Globus pallidus (tissue), 1 donor: ENCODE measurements around the gene BOD1.
A peak's percentile ranks its signal among the peaks of the same experiment; 100 is the strongest.
"Not testable (repeated sequence)": the region's sequence is repeated elsewhere in the genome, so short reads cannot be mapped to it uniquely, and the experiment has no call there.

Source experiments
- DNase-seq: peaks from one replicate; pipeline ENCODE4 v3.0.0-alpha.2; 2015; ENCODE audit warnings: low spot score

Gene BOD1

DNA sequence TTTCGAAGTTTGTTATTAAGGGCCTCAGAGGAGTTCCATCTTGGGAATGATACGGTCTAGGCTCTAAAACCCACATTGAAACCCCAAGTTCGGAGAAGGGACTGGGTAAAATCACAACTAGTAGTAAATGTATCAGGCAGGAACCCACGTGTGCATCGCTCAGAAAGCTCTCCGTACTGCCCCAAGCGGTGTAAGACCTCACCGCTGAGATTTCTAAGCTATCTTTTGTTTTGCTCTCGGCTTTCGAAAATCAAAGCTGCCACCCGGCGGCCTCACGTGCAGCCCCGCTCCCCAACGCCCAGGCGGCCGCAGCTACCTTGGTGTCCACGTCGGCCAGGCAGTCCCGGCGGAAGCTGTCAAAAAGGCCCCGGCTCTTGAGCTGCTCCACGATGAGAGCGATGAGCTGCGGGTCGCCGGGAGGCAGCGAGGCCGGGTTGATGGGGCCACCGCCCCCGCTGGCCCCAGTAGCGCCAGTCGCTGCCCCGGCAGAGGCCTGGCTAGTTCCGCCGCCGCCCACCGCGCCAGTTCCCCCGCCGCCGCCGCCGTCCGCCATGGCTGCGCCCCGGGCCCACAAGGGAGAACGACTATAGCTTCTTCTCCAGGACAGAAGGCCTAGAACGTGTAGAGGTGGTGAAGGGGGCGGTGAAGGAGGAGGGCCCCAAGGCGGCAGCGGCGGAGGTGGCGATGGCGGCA lies 420 bp downstream of the BOD1 start:
- peak; percentile 75 for DNase-seq

DNA sequence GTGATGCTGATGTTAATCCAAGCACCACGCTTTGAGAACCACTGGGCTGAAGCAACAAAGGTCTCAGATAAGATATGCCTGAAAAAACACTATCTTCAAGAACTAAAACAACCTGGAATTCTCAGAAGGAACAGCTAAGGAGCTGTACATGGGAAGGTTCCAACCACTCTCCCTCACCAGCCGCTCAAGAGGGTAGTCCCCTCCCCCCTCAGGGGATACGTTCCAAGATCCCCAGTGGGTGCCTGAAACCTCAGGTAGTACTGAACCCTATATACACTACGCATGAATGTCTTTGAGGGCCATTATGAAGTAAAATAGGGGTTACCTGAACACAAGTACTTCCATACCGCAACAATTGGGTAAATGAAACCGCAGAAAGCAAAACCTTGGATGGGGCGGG lies 1.9 kb downstream of the BOD1 start:
- DNase-seq, result no peak

DNA sequence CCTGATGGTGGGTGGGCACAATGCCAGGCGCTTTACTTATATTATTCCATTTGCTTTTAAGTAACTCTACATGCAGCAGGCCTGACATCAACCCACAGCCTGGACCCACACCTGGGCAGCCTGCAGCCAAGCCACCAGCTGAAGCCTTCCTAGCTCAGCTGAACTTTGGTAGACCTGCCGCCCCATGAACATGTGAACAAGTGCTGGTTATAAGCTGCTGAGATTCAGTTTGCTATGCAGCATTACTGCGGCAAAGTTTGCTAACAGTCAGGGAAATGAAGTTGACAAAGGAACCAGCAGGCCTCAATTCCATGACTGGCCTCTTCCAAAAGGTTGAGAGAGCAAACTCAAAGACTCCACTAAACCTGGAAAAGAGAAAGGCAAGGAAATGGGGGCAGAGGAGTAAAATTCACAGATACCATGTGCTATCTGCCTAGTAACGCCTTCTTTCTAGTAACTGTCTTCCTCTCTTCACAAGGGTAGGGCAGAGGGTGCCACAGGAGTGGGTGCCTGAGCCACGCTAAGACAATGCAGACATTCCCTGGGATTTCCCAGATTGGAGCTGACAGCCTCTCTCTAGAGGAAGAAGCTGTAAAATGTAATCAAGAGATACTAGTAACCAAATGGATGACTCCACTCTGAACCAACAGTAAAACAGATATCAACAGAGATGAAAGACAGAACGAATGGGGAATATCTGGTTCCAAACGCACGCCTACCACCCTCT lies 2.9 kb downstream of the BOD1 start:
- no peak for DNase-seq

DNA sequence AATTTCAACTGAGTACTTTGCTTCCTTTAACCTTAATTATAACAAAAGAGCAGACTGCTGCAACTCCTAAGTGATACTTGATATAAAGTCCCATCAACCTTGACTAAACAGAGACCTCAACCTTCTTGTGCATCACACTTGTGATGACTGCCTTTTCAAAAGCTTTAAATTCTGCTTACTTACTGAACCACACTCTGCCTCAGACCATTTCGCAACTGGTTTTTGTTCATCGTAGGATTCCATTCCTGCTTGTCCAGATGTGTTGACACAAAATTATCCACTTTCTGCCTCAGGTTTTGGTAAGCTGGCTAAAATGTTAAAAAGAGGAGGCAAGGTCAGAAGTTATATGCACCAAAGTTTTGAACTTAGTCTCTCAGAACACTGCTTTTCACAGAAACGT lies 3.5 kb downstream of the BOD1 start:
- DNase-seq, result no peak

DNA sequence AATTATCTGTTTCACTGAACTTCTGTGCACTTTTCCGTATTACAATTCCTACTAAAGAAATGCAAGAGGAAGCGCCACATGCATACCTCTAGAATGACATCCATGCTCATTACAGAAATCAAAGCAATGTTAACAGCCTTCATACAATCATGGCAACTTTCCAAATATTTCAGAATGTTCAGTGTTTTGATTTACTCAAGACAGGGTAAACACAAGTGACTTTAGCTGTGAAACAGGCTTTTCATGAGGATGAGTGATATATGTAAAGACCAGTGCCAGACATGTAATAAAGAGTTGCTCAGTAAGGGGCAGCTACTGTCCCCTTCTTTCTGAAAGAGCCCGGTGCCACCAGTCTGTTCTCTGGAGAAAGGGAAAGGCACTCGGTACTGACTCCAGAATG lies 4.7 kb downstream of the BOD1 start:
- DNase-seq, result no peak

DNA sequence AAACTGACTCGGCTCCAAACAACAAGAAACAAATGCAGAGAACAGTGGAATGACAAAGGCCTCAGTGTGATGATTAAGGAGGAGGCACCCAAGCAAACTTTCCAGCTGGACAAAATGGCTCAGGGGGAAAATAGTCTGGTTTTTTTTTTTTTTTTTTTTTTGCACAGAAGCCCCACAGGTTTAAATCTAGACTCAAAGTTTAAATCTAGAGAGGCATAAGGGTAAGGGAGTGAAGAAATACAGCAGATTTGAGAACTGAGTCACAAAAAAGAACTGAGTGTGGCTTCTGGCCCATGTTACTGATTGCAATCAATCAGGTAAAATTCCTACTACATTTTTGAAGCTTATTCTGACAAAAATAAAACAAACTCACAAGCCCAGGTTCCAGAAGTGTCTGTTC lies 12.3 kb downstream of the BOD1 start:
- DNase-seq, result no peak

DNA sequence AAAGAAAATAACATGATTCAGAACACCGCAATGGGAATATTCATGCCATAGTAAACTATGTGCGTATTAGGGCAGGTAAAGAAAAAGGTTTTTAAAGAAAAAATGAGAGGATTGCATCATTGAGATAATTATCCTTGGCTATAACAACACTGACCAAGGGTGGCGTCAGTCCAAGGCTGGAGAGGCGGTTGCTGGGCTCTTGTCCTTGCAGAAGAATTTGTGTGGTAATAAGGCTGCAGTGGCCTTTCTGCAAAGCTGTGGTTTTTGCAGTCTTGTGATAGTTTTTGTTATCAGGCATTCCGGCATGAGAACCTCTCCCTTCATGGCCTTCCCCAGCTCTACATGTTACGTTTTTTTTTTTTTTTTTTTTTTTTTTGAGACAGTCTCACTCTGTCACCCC lies 14.0 kb downstream of the BOD1 start:
- peak; percentile 37 for DNase-seq

DNA sequence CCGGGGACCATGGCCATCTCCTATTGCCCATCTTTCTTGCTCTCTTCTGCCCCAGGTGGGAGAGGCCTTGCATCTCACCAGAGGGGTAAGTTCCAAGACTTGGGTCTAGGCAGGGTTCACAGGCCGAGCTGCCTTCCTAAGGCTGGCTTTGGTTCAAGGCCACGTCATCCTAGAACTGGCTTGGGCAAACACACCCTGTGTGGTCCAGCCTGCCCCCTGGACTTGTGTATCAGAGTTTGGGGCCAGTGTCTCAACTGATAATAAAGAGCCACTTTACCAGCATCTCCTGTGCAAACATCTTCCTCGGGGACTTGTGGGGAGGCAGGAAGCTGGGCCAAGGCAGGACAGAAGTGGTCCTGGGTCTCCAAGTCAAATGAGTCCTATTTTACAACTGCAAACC lies 17.8 kb downstream of the BOD1 start:
- no peak for DNase-seq

DNA sequence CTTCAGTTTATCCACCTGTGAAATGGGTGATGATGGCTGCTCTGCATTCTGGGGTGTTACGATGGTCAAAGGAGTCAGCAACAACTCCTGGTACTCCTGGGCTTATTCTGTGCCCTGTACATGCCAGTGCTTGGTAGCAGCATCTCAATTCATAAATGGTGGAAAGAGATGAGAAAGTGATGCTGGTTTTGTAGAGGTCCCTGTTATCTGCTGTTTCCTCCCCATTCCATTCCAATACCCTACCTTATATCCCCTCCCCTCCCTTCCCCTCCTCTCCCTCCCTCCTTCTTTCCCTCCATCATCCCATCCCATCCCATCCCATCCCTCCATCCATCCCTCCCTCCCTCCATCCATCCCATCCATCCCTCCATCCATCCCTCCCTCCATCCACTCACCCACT lies 19.1 kb downstream of the BOD1 start:
- DNase-seq, result no peak

DNA sequence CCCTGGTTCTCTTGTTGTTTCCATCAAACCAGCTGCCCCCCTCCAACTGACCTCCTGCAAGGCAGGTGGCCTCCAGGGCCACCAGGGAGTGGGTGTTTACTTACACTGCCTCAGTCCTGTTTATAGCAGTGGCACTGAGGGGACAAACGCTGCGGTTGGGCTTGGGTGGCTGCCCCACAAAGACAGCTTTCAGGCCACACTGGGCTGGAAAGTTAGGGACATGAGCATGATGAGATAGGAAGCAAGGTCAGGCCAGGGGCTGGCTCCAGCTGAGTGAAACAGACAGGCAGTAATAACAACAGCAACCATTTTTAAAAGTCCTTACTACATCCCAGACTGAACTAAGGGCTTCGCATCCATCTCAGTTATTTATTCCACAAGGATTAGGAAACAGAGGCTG lies 20.6 kb downstream of the BOD1 start:
- no peak for DNase-seq

DNA sequence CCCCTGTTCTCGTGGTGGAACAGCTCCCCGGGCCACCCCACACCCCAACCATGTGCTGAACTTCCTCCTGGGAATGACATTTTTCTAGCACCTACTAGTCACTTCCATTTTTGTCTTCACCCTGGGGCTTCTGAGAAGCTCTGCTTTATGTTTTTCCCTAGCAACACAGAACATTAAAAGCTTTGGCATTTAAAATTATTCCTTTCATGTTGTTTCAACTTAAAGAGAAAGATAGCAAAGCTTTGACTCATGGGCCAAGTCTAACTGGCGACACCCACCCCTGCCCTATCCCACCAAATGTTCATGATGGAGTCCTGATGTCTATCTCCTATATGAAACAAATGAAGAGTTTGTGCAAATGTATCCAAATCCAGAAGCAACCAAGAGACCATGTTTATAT lies 22.4 kb downstream of the BOD1 start:
- DNase-seq, result no peak

DNA sequence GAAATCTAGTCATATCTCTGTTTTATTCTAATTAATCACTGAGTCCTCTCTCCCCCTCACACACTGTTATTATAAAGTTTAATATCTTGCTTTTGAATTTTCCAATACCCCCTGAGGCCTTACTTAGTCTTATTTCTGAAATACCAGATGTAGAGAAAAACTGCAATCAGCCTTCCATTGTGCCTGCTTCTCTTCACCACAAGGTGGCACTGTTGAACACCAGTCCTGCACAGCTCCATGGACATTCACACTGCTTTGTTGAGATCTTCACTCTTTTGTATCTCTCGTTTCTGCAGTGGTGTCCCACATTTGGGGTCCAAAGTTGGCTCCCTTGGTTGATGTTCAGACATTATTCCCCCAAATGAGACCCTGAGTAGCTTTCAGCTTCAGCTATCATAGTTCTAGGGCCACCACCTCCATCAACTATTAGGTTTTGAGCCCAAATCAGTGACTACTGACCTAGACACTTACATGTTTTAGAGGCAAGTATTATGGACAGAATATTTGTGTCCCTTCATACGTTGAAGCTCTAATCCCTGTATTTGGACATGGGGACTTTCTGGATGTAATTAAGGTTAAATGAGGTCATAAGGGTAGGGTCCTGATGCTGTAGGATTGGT lies 24.3 kb downstream of the BOD1 start:
- no peak for DNase-seq

DNA sequence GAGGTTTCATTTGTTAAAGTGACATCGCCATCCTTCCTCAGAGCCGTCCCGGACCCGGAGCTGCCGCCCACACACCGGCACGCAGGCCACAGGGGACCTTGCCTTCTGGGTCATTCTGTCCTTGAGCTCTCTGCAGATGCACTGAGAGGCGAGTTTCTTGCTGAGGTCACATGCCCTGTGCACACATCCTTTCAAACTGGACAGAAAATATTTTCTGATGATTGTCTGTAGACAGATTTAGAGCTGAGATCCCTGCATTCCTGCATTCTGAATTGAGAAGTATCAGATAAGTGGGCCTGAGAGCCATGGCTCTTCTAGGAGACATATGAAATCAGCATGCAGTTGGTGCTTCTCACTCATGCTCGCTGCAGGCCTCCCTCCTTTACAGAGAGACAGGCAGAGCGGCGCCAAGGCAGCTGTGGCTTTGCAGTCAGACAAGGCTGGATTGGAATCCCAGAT lies 25.4 kb downstream of the BOD1 start:
- DNase-seq, result no peak

DNA sequence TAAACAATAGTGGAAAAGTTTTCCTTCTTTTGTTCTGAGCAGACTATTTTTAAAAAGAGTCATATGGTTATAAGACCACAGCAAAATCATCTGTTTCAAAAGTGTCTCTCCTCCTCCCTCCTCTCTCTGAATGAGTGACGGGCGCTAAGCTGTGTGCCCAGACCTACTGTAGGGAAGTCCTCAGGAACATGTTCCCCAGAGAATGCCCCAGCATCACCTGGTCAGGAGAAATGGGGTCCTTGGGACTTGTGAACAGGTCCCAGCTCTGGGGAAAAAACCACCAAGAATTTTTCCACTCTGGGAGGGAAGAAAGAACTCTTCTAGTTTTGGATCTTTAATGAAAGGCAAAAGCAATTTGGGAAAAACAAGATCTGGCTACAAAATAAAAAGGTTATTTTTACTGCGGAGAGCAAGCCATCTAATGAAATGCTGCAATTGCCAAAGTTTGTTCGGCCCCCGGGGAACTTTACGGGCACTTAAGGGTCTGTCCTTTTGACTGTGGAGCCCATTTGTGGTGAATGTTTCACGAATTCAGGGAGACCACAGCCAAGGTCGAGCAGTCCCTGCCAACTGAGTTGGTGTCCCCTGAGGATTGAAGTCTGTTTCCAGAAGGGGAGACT lies 25.9 kb downstream of the BOD1 start:
- DNase-seq, result no peak

DNA sequence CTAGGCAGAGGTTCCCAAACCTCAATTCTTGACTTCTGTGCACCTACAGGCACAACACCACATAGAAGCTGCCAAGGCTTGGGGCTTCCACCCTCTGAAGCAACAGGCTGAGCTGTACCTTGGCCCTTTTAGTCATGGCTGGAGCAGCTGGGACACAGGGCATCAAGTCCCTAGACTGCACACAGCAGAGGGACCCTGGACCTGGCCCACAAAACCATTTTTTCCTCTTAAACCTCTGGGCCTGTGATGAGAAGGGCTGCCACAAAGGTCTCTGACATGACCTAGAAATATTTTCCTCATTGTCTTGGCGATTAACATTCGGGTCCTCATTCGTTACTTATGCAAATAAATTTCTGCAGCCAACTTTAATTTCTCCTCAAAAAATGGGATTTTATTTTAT lies 30.3 kb downstream of the BOD1 start:
- not testable (repeated sequence) for DNase-seq

DNA sequence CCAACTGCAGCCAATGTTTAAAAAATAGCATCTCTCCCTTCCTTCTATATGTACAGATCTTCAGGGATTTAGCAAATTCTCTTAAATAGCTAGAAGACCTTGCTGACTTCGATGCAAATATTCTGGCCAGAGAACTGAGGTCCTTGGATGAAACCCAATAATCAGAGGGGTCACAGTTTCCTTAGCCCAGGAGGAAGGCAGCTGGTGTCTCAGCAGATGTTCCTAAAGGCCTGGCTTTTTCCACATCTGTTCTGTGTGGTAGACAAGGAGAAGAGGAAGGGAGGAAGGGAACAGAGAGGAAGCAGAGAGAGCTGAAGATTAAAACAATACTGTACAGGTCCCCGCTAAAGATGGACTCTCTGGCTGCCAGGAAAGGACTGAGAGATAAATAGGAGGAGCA lies 33.1 kb downstream of the BOD1 start:
- DNase-seq, result no peak

DNA sequence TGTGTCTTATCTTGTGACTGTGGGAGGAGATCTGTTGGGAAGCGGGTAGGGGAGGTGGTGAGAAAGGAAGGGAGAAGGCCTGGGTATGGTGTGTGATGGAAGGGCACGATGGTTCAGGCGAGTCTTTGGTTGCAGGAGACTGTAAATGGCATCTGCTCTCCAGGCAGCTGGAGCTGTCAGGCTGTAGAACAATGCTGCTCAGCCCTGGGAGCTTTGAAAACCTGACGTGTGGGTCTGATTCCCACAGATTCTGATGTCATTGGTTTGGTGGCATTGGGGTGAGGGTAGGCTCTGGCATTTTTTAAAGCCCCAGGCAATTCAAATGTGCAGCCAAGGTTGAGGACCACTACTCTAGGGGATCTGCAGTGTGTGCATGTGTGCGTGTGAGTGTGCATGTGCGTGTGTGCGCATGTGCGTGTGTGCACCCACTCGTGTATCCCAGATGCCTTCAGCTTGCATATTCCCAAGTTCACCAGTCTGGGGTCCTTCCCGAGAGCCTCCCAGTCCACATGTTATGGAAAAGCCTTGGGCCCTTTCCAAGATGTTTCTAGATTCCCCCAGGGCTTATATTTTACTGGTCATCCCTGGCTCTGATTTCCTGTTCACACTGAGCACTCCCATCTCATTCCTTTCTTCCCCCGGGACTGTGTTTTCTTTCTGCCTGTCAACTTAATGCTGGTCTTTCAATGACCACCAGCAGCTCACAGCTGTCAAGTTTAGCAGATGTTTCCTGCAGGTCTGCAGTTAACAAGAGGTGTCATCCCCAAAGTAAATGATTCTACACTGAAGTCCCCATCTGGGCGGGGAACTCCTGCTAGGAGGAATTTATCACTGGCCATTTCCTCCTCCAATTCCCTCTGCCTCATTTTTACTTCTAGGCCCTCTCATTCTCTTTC lies 34.0 kb downstream of the BOD1 start:
- no peak for DNase-seq

DNA sequence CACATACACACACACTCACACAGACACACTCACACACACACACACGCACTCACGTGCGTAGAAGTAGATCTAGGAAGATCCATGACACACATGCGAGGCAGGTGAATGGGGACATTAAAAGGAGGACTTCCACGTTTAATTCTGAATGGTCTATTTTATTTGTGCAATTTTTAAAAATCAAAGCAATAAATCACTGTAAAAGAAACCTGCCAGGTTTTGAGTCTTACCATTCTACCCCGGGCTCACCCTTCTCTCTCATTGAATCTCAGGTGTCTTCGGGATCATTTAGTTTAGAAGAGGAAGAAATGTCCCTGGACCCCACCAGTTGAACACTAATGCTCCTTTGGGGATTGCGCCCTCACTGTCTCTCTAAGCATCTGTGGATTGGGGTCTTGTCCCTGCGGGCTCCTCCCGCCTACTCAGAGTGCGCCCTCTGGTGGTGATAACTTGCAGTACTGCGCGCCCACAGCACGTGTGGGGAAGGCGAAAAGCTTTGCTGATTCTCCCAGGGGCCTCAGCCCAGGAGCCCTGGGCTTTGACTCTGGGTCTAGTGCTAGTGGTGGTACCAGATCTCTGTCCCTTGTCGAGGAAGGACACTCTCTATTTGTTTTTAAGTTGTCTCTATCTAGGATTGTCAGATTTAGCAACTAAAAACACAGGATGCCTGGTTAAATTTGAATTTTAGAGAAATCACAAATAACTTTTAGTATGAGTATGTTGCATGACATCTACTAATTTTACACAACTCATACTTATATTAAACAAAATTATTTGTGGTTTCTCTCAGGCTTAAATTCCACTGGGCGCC lies 34.8 kb downstream of the BOD1 start:
- no peak for DNase-seq

DNA sequence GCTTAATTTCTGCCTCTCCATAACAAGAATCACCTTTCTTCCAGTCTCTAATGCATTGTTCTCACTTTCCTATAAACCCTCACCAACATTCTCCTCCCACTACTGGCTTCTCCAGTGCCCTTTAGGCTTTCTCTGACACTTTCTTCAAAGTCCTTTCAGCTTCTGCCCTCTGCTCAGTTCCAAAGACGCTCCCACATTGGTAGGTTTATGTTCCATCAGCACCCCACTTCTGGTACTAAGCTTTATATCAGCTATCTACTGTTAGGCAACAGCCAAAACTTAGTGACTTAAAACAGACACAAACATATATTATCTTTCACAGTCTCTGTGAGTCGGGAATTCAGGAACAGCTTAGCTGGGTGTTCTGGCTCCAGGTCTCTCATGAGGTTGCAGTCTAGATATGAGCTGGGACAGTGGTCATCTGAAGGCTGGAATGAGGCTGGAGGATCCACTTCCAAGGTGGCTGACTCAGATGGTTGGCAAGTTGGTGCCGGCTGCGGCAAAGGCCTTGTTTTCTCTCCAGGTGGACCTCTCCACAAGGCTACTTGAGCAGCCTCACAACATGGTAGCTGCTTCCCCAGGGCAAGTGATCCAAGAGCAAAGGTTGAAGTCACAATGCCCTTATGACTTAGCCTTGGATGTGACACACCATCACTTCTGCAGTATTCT lies 37.4 kb downstream of the BOD1 start:
- no peak for DNase-seq

DNA sequence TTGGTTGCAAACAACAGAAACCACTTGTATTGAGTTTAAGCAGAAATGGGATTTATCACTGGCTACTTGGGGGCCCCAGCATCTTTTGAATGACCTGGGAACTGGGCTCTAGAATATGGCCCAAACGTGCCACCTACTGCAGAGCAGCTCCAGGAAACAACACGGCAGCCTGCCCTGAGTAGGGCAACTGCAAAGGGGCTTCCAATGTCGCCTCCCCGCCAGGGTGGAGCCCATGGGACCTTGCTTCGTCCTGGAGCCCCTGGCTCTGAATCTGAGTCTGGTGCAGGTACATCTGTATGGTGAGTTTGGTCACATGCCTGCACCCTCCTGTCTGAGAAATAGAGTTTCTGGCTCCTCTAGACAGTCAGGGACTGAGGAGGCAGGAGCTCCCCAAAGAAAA lies 38.6 kb downstream of the BOD1 start:
- no peak for DNase-seq

DNA sequence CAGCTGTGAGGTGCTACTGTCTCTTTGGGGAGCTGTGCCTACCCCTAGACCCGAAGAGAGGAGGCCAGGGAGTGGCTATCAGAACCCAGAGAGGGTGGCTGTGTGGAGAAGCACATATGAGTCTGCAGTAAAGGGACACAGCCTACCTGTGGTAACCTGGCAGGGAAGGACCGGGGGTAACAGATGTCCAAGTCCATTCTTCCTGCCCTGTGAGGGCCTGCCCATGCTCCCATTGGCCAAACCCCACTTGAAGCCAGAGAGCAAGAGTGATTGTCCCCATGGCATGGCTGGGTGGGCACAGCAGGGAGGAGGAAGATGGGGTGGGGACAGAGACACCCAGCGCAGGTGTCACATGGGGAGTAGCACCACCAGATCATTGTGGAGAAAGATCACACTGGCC lies 39.3 kb downstream of the BOD1 start:
- DNase-seq, result no peak
